Measurements from ENCODE around the gene SLC27A1.

Gene SLC27A1

DNA sequence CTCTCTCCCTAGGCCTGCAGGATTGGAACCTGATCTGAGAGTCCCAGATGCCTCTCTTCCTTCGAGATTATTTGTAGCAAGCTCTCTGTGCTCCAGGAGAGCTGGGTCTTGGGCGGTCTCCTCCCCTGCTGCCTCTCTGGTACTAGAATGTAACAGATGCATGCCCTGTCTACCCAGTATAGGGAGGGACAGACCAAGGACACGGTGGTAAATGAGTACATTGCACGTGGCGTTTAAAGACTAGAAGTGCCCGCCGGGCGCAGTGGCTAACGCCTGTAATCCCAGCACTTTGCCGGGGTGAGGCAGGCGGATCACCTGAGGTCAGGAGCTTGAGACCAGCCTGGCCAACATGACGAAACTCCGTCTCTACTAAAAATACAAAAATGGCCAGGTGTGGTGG, 11.7 kb downstream of the SLC27A1 start:
- H3K9ac ChIP-seq, result no peak overlapping the region
- H3K79me2 ChIP-seq, result peaks cover 22% of the 10 kb centered on the region
- H3K4me1 ChIP-seq, result no peaks in the 10 kb centered on the region
- H3K9me3 ChIP-seq (ENCODE audit: control insufficient read depth, low read length), result no peaks in the 10 kb centered on the region
- TF ChIP-seq, protein P1, sequence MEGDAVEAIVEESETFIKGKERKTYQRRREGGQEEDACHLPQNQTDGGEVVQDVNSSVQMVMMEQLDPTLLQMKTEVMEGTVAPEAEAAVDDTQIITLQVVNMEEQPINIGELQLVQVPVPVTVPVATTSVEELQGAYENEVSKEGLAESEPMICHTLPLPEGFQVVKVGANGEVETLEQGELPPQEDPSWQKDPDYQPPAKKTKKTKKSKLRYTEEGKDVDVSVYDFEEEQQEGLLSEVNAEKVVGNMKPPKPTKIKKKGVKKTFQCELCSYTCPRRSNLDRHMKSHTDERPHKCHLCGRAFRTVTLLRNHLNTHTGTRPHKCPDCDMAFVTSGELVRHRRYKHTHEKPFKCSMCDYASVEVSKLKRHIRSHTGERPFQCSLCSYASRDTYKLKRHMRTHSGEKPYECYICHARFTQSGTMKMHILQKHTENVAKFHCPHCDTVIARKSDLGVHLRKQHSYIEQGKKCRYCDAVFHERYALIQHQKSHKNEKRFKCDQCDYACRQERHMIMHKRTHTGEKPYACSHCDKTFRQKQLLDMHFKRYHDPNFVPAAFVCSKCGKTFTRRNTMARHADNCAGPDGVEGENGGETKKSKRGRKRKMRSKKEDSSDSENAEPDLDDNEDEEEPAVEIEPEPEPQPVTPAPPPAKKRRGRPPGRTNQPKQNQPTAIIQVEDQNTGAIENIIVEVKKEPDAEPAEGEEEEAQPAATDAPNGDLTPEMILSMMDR (IDR thresholded peaks at IDR 0.05), result no peak
- H2AFZ ChIP-seq, result no peak overlapping the region
- H3K4me3 ChIP-seq (ENCODE audit: low read depth, low read length), result no peak overlapping the region
- no peak overlapping the region for H3K4me2 ChIP-seq (ENCODE audit: low read length)
- no peaks in the 10 kb centered on the region for H3K27me3 ChIP-seq (ENCODE audit: control insufficient read depth, insufficient read depth, low read length)
- no peaks in the 10 kb centered on the region for H3K36me3 ChIP-seq (ENCODE audit: control insufficient read depth, insufficient read depth, low read length)
- no peak overlapping the region for H3K27ac ChIP-seq

GRCh38 chr19:17482877-17483604, 12.7 kb downstream of the SLC27A1 start:
- Histone ChIP-seq H3K27ac (no peak overlapping the region), H3K27me3 (ENCODE audit: control insufficient read depth, insufficient read depth, low read length) (no peaks in the 10 kb centered on the region), H2AFZ (no peak overlapping the region), H3K9me3 (ENCODE audit: control insufficient read depth, low read length) (no peaks in the 10 kb centered on the region), H3K36me3 (ENCODE audit: control insufficient read depth, insufficient read depth, low read length) (no peaks in the 10 kb centered on the region), H3K4me1 (no peaks in the 10 kb centered on the region), H3K4me2 (ENCODE audit: low read length) (no peak overlapping the region), H3K9ac (no peak overlapping the region), H3K4me3 (ENCODE audit: low read depth, low read length) (no peak overlapping the region), H3K79me2 (peaks cover 22% of the 10 kb centered on the region)
- TF ChIP-seq, protein P1 (IDR thresholded peaks at IDR 0.05), result no peak

DNA sequence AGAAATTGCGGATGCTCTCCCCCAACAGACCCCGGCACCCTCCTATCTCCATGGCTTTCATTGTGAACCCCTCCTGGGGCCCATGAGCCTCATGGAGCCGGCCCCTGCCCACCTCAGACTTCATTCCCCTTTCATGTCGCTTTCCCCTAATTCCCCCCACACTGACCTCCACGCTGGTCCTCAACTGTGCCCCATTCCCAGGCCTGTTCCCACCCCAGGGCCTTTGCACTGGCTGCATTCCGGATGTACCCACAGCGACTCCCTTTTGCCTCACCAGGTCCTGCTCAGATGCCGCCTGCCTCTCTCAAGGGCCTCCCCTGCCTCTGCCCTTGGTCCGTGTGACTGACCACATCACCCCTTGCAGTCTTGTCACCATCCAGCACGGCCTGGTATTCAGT, 13.3 kb downstream of the SLC27A1 start:
- Histone ChIP-seq H3K79me2 (peaks cover 22% of the 10 kb centered on the region), H3K4me1 (no peaks in the 10 kb centered on the region), H3K9me3 (ENCODE audit: control insufficient read depth, low read length) (no peaks in the 10 kb centered on the region), H3K36me3 (ENCODE audit: control insufficient read depth, insufficient read depth, low read length) (no peaks in the 10 kb centered on the region), H3K27me3 (ENCODE audit: control insufficient read depth, insufficient read depth, low read length) (no peaks in the 10 kb centered on the region), H3K9ac (no peak overlapping the region), H3K4me3 (ENCODE audit: low read depth, low read length) (no peak overlapping the region), H2AFZ (no peak overlapping the region), H3K27ac (no peak overlapping the region), H3K4me2 (ENCODE audit: low read length) (no peak overlapping the region)
- TF ChIP-seq, protein P1 (IDR thresholded peaks at IDR 0.05), result no peak

- Histone ChIP-seq H3K27me3 (ENCODE audit: control insufficient read depth, insufficient read depth, low read length) (no peaks in the 10 kb centered on the region), H3K9me3 (ENCODE audit: control insufficient read depth, low read length) (no peaks in the 10 kb centered on the region), H3K27ac (no peak overlapping the region), H3K79me2 (peaks cover 18% of the 10 kb centered on the region), H2AFZ (no peak overlapping the region), H3K9ac (no peak overlapping the region), H3K4me2 (ENCODE audit: low read length) (no peak overlapping the region), H3K36me3 (ENCODE audit: control insufficient read depth, insufficient read depth, low read length) (no peaks in the 10 kb centered on the region), H3K4me3 (ENCODE audit: low read depth, low read length) (no peak overlapping the region), H3K4me1 (no peaks in the 10 kb centered on the region)
- TF ChIP-seq, protein P1 (IDR thresholded peaks at IDR 0.05), result no peak
These were observed 14.3 kb downstream of the SLC27A1 start for GRCh38 chr19:17484520-17485185.
